GM11168 (cell line): ENCODE results near the gene ESYT3.

Source experiments
- in situ Hi-C: fragments of 300-500 bp; cut with MboI; formaldehyde crosslinking; loops from one replicate; pipeline ENCODE4 v1.12.0; 2022; ENCODE audit warnings: low sequenced_read_pairs; ENCODE audit not compliant: unreplicated experiment

ESYT3 gene

DNA sequence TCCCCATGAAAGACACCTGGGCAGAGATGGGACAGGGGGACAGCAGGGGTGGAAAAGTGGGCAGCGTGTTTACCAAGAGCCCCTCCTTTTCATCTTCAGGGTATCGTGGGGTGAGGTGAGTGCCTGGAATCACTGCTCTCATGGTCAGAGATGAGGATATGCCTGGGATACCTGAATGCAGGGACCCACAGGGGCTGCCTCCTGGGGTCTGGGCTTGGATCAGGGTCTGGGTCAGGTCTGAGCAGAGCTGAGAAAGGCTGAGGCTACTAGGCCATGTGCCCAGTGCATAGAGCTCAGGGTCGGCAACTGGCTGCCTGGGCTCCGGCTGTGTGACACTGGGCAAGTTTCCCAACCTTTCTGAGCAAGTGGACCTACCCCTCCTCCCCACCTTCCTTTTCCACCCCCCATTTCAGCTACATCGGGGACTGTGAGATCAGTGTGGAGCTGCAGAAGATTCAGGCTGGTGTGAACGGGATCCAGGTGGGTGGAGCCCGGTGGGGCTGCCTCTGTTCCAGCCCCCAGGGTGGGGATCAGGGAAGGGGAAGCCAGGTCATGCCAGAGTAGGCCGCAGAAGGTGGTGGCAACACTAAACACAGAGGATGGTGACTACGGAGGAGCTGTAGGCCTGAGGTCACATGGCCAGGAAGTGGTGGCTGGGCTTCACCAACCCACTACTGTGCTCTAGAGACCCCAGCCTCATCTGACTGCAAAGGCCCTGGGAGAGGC is 24.5 kb downstream of the ESYT3 start:
- in situ Hi-C loops, result loop anchor here (25.0 kb wide), 1 partner anchor 453 kb away; no protein-coding TSS in a partner anchor

DNA sequence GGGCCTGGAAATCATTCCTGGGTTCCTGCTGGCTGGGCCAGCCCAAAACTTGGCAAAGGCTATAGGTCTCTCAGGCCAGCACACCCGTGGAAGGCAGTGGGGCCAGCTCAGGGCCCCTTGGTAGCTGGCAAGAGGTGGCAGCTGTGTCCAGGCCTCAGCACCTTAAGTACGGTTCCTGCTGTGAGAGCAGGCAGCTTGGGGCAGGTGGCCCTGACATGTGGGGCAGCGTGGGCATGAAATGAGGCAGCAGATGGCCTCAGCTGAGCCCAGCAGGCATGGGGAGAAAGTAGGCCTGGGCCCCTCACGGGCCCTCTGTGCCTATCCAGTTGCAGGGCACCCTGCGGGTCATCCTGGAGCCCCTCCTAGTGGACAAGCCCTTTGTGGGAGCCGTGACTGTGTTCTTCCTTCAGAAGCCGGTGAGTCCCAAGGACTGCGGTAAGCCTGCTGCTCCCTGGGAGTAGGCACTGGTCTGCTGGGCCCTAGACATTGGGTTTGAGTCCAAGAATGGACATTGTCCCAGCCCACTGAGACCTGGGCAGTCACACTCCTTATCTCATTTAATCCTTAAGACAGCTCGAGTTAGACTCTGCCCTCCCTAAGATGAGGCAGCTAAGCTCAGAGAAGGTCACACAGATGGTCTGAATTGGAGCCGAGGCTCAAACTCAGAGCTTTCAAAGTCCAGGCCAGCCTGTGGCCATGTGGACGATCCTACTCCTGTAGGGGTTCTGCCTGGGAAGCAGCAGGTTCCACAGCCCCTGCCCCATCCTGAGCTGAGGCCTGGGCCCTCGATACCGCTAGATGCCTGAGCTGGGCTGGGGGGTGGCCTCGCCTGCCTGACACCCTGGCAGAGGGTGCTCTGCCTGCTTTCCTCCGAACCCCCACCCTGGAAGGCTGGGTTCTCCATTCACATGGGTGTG is 25.5 kb downstream of the ESYT3 start:
- in situ Hi-C loops, result loop anchor here (25.0 kb wide), 1 partner anchor 452 kb away; no protein-coding TSS in a partner anchor

DNA sequence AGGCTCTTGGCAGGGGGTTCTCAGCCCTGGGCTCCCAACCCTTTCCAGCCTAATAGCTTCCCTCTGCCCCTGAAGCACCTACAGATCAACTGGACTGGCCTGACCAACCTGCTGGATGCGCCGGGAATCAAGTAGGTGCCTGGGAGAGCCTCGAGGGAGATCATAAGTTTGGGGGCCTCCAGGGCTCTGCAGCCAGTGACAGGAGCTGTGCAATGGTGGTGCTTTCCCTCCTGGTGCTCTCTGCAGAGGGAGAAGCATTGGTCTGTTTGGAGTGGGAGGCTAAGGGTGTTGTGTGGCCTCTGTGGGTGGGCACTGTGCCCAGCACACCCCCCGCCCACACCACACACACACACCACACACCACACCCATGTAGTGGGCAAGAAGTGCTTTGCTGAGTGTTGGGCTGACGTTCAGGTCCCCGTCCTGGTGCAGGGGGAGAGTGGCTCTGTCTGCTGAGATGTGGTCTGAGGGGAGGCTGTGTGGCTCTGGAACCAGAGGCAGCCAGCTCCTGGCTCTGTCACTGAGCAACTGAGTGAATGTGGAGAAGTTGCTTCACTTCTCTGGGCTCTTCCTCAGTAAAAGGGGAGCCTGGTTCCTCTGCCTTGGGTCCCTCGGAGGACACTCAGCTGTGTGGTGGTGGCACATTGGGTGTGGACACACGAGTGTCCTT is 26.3 kb downstream of the ESYT3 start:
- in situ Hi-C loops, result loop anchor here (25.0 kb wide), 1 partner anchor 452 kb away; no protein-coding TSS in a partner anchor

DNA sequence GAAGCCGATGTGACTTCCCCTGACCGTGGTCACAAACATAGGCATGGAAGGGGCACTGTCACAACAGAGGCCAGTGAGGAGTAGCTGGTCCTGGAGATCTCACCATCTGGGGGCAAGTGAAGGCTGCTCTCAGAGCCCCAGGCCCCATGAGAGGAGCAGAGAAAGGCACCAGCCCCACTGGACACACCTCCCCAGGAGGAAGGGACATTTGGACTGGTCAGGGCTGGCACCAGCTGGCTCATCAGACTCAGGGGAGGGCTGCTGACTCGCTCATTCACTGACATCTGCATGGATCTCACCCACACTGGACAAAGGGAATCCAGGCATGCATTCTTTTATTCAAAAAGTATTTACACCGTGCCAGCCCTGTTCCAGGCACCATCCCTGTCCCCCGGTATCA is 26.8 kb downstream of the ESYT3 start:
- in situ Hi-C loops, result loop anchor here (25.0 kb wide), 1 partner anchor 451 kb away; no protein-coding TSS in a partner anchor

DNA sequence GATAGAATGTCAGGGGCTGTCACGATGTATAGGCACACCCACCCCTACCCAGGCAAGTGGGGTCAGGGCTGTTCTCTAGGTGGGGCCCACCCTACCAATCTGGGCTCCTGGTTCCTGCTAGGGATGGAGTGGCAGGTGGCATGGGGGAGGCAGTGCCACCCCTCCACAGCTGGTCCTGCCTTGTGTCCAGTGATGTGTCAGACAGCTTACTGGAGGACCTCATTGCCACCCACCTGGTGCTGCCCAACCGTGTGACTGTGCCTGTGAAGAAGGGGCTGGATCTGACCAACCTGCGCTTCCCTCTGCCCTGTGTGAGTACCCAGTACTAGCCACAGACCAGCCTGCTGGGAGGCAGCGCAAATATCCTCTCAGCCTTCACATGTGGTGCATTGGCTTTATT is 27.5 kb downstream of the ESYT3 start:
- in situ Hi-C loops, result loop anchor here (25.0 kb wide), 1 partner anchor 450 kb away; no protein-coding TSS in a partner anchor

DNA sequence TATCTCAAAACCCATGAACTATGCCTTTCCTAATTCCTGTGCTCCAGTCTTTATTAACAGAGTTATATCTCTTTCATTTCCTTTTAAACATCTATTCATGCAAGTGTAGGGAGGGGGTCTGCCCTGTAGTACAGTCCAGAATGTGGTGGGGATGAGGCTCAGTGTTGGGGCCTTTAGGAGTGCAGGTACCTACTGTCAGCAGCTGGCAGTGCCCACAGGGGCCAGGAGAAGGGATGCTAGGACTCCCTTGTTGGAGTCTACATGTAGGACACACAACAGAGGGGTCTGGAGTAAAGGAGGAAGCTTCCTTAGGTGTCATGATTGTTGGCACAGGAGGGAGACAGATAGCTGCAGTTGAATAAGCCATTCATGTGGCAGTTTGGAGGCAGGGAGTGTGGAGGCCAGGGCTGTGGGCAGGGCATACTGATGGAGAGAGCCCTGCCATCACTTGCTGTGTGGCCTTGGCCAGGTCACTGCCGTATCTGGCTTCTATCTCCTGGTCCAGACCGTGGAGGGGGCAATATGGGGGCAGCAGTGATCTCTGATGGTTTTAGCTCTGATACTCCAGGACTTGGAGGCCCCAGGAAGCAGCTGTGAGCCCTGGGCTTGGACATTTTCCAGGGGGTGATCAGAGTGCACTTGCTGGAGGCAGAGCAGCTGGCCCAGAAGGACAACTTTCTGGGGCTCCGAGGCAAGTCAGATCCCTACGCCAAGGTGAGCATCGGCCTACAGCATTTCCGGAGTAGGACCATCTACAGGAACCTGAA is 29.5 kb downstream of the ESYT3 start:
- in situ Hi-C loops, result loop anchor here (25.0 kb wide), 1 partner anchor 448 kb away; no protein-coding TSS in a partner anchor

DNA sequence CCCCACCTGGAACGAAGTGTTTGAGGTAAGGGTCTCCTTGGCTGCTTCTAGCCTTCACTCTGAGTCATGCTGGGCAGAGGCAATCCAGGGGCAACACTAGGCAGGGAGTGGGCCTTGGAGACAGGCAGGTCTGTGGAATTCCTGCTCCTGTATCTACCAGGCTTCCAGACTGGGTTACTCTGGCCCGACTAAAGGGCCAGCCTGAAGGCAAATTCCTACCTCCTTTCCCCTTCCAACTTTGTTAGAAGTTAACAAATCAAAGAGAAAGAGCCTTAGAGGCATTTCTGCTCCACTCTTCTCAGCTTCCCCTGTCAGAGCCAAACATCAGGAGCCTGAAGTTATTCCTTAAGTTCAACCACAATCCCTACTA is 30.1 kb downstream of the ESYT3 start:
- in situ Hi-C loops, result loop anchor here (25.0 kb wide), 1 partner anchor 448 kb away; no protein-coding TSS in a partner anchor

DNA sequence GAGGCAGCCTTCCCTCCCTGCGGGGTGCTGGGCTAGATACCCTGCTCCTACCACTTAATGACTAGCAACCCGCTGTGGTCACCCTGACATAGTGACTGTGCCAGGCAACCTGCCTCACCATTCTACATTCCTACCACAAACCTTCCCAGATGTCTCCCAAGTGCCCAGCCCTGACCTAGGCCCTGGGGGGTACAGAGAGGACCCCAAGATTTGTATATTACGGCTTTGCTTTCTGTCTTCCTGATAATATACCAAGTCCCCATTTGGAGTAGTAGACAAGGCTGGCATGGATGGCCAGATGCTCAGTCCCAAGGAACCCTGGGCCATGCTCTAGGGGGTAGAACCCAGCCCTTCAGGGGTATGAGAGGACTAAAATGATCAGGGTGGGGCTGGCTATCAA is 31.0 kb downstream of the ESYT3 start:
- in situ Hi-C loops, result loop anchor here (25.0 kb wide), 1 partner anchor 447 kb away; no protein-coding TSS in a partner anchor

DNA sequence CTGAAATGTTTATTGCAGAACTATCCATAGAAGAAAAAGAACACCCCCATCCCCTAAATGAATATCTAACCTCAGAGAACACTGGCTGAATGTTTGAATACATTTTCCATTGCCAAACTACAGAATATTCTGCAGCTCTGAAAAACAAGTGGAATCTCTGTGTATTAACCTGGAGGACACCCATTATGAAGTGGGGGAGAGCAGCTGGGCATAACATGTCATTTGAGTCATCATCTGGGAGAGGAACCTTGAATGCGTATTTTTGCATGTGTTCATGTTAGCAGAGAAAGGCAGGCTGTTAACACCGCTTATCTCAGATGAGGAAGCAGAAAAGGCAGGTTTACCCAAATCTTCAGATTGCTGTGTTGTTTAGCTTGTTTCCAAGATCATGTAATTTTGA is 31.5 kb downstream of the ESYT3 start:
- in situ Hi-C loops, result loop anchor here (25.0 kb wide), 1 partner anchor 446 kb away; no protein-coding TSS in a partner anchor

DNA sequence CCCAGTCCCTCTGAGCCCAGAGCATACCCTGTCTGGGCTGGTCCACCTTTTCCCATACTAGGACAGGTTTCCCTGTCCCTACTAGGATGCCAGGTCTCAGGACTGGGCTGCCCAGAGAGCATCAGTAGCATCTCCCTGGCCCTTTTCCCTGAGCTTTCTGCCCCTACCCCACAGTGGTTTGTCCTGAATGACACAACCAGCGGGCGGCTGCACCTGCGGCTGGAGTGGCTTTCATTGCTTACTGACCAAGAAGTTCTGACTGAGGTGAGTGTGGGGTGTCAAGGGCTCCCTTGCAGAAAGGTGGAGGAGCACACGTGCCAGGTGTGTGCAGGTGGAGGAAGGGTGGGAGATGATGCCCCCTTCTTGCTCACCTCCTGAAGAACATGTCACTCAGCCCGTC is 33.5 kb downstream of the ESYT3 start:
- in situ Hi-C loops, result loop anchor here (25.0 kb wide), 1 partner anchor 444 kb away; no protein-coding TSS in a partner anchor

DNA sequence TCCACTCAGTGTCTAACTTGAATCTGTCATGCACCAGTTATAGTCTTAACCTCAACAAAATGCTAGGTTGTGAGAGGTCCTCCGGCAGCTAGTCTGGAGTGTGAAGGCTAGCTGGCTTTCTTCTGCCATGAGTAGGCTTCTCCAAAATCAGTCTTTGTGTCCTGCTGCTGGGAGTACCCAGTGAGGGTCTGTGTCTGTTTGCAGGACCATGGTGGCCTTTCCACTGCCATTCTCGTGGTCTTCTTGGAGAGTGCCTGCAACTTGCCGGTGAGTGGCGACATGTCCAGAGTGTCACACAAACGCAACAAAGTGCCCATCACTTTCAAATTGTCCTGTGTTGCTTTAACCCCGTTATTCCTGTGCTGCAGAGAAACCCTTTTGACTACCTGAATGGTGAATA is 34.0 kb downstream of the ESYT3 start:
- in situ Hi-C loops, result loop anchor here (25.0 kb wide), 1 partner anchor 444 kb away; no protein-coding TSS in a partner anchor

DNA sequence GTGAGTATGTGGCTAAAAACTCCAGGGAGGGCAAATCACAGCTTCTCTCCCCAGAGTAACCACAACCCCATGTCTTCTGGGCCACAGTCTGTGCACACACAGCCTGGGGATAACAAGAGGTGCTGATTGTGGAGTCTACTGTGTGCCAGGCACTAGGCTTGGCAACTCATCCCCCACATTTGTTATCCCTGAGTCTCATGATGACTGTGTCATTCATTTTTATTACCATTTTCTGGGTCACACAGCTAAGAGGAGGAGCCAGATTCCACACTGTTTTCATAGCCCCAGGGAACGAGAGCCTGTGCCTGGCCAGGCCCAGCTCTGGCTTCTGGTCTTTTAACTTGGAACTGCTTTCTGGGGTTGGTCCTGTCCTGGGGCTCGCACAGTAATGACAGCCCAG is 34.5 kb downstream of the ESYT3 start:
- in situ Hi-C loops, result loop anchor here (25.0 kb wide), 1 partner anchor 443 kb away; no protein-coding TSS in a partner anchor

DNA sequence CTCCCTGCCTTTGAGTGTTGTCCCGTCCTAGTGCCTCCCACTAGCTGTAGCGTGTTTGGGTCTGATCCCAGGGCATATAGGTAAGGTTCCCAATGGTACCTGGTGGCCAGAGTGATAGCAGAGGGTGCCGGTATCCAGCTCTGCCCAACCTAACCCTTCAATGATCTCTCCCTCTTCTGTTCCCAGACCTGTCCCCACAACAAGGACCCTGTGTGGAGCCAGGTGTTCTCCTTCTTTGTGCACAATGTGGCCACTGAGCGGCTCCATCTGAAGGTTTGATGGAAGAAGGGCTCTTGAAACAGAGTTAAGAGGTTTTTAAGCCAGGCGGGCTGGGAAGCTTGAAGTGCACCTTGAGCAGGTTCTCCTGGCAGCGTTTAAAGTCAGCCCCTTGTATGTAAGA is 35.5 kb downstream of the ESYT3 start:
- in situ Hi-C loops, result loop anchor here (25.0 kb wide), 1 partner anchor 442 kb away; no protein-coding TSS in a partner anchor

DNA sequence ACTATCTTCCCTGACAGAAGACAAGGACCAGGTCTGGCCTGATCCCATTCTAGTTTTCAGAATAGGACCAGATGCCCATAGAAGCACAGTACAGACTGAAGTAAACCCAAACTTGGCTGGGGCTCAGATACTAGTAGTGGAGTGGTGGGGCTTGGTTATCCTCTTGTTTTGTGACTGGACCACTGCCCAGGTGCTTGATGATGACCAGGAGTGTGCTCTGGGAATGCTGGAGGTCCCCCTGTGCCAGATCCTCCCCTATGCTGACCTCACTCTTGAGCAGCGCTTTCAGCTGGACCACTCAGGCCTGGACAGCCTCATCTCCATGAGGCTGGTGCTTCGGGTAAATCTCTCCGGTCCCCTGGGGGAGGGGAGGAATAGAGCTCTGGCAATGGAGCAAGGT is 36.3 kb downstream of the ESYT3 start:
- in situ Hi-C loops, result loop anchor here (25.0 kb wide), 1 partner anchor 442 kb away; no protein-coding TSS in a partner anchor

DNA sequence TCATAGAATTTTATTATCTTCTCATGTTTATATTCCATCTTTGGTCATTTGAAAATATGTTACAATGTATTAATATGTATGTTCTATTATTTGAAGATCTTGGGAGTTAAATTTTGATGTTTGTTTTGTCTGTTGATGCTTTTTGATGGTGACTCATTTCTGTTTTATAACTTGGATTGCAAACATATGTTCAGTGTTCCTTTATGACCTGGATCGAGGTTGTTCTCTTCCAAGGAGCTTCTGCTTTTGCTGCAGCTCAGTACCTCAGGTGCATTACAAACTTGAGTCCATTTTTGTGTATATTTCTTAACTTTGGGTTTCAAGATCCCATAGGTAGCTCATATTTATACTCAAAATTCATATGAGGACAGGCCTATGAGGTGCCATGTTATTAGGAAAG is 37.1 kb downstream of the ESYT3 start:
- in situ Hi-C loops, result loop anchor here (25.0 kb wide), 1 partner anchor 441 kb away; no protein-coding TSS in a partner anchor

DNA sequence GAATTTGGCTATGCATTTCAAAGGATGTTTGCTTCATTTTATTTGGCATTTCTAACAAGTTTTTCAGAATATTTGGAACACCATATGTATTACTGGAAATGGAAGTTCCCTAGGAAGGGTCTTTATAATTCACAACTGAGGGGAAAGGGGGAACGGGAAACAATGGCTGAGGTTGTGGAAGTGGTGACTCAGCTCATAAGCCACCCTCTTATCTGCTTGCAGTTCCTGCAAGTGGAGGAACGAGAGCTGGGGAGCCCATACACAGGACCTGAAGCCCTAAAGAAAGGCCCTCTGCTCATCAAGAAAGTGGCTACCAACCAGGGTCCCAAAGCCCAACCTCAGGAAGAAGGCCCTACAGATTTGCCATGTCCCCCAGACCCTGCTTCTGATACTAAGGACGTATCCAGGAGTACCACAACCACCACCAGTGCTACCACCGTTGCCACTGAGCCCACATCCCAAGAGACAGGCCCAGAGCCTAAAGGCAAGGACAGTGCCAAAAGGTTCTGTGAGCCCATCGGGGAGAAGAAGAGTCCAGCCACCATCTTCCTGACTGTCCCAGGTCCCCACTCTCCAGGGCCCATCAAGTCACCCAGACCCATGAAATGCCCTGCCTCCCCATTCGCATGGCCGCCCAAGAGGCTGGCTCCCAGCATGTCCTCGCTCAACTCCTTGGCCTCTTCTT is 37.9 kb downstream of the ESYT3 start:
- in situ Hi-C loops, result loop anchor here (25.0 kb wide), 1 partner anchor 440 kb away; no protein-coding TSS in a partner anchor

DNA sequence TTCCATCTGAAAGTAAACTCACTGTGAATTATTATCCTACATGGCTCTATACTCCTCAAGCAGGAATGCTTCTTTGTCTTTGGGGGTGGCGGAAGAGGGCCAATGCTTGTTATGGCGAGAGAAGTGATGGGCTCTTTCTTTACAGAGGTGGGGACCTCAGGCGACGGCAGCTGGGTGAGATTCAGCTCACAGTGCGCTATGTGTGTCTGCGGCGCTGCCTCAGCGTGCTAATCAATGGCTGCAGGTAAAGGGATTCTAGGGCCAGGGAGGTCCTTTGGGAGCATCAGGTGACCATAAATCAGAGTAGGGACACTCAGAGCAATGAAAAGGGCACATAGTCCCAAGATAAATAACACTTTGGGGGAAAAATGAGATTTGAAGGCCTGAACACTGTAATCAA is 39.0 kb downstream of the ESYT3 start:
- in situ Hi-C loops, result loop anchor here (25.0 kb wide), 1 partner anchor 439 kb away; no protein-coding TSS in a partner anchor

DNA sequence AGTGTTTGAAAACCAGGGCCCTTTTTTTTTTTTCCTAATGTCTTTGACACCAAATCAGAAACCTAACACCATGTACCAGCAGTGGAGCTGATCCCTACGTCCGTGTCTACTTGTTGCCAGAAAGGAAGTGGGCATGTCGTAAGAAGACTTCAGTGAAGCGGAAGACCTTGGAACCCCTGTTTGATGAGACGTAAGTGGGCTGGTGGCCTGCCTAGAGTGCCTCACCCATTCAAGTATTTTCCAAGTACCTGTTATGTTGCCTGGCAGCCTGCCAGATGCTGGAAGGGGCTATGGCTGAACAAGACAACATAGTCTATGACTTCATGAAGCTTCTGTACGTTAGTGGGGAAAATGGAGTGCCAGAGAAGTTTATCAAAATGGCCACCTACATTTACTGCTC is 39.7 kb downstream of the ESYT3 start:
- in situ Hi-C loops, result loop anchor here (25.0 kb wide), 1 partner anchor 438 kb away; no protein-coding TSS in a partner anchor
